ENCODE data around the gene PRPF39.

DNA sequence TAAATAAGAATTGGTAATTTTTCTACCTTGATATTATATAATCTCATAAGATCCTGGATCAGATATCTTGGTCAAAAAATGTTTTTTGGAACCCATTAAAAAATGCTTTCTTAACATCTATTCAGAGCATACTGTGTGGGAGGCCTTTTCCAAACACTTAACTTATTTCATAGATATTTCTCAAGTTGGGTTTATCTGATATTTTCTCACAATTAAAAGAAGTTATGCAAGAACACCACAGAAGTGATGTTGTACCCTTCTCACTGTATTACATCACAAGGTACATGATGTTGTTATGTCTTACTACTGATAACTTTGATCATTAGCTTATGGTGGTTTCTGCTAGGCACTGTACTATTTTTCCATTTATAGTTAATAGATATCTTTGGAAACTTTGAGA is 23.4 kb upstream of the PRPF39 start:
- TF ChIP-seq, protein P1, sequence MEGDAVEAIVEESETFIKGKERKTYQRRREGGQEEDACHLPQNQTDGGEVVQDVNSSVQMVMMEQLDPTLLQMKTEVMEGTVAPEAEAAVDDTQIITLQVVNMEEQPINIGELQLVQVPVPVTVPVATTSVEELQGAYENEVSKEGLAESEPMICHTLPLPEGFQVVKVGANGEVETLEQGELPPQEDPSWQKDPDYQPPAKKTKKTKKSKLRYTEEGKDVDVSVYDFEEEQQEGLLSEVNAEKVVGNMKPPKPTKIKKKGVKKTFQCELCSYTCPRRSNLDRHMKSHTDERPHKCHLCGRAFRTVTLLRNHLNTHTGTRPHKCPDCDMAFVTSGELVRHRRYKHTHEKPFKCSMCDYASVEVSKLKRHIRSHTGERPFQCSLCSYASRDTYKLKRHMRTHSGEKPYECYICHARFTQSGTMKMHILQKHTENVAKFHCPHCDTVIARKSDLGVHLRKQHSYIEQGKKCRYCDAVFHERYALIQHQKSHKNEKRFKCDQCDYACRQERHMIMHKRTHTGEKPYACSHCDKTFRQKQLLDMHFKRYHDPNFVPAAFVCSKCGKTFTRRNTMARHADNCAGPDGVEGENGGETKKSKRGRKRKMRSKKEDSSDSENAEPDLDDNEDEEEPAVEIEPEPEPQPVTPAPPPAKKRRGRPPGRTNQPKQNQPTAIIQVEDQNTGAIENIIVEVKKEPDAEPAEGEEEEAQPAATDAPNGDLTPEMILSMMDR (IDR thresholded peaks at IDR 0.05): no peak
- no peak for TF ChIP-seq POLR2A (IDR thresholded peaks at IDR 0.05)
- TF ChIP-seq POLR2AphosphoS5 (IDR thresholded peaks at IDR 0.05): no peak
- TF ChIP-seq EP300 (IDR thresholded peaks at IDR 0.05): no peak

All from upper lobe of left lung (tissue), 4 donors.